Activated CD4-positive, alpha-beta T cell treated with anti-CD3 and anti-CD28 coated beads for 36 hours (primary cell): Measurements from ENCODE around the gene FAM81A. TPM values are rescaled to one million over a fixed set of nuclear protein-coding genes. Genes with fewer than 3 reads are reported as not detected.
"Not testable (repeated sequence)": the region's sequence is repeated elsewhere in the genome, so short reads cannot be mapped to it uniquely, and the experiment has no call there.

ENCODE experiments used
- ATAC-seq: fragments of 200-7000 bp; cut with Tn5 transposase; one replicate; pipeline ENCODE4 v1.10.0; 2021; ENCODE audit warnings: mild to moderate bottlenecking, moderate library complexity
- CTCF ChIA-PET: fragments of 350-600 bp; sonication (Branson Sonifier 250); formaldehyde crosslinking; loops from one replicate; lab custom pipeline; 2021; ENCODE audit warnings: antibody characterized with exemption; lab: Charles Lee
- POLR2A ChIA-PET: fragments of 350-600 bp; sonication (Branson Sonifier 250); formaldehyde crosslinking; loops from one replicate; lab custom pipeline; 2021; ENCODE audit warnings: antibody characterized with exemption, inconsistent platforms; lab: Charles Lee
- DNase-seq: peaks from one replicate; pipeline ENCODE4 v3.0.0-alpha.2; 2020
- H3K27ac Mint-ChIP-seq: one replicate; pipeline ENCODE4 v1.8.0; 2021; ENCODE audit warnings: mixed read lengths
- H3K27me3 Mint-ChIP-seq: one replicate; pipeline ENCODE4 v1.8.0; 2021; ENCODE audit warnings: mixed read lengths
- H3K36me3 Mint-ChIP-seq: one replicate; pipeline ENCODE4 v1.8.0; 2021; ENCODE audit warnings: low read depth, mixed read lengths
- H3K4me1 Mint-ChIP-seq: one replicate; pipeline ENCODE4 v1.8.0; 2021; ENCODE audit warnings: mixed read lengths
- H3K4me3 Mint-ChIP-seq: one replicate; pipeline ENCODE4 v1.8.0; 2021; ENCODE audit warnings: mild to moderate bottlenecking, moderate library complexity, mixed read lengths
- H3K9me3 Mint-ChIP-seq: one replicate; pipeline ENCODE4 v1.8.0; 2021; ENCODE audit warnings: low read depth, mixed read lengths
- intact Hi-C, 2 experiments: fragments of 100-400 bp; cut with DNase I in 1 of 2; cut with micrococcal nuclease in 1 of 2; formaldehyde crosslinking; loops; one replicate each; pipeline versions ENCODE4 v1.14.2 to v1.15.1; 2022 to 2024; cut with DNase I, micrococcal nuclease
- total RNA-seq, 2 experiments: library from RNA; stranded (reverse); gene quantifications; one replicate each; pipeline ENCODE4 v1.2.3, GENCODE V29; 2021

FAM81A gene
- total RNA-seq, 2 experiments from 2014 or later, result 0.26 to 0.57 TPM

GRCh38 chr15:59428898-59429297 is 9.1 kb upstream of the FAM81A start:
- H3K27ac Mint-ChIP-seq, H3K9me3 Mint-ChIP-seq, DNase-seq, ATAC-seq, H3K4me3 Mint-ChIP-seq, H3K4me1 Mint-ChIP-seq, POLR2A ChIA-PET, intact Hi-C loops, H3K36me3 Mint-ChIP-seq, CTCF ChIA-PET: not testable (repeated sequence)
- peaks cover 32% of the 10 kb centered on the region for H3K27me3 Mint-ChIP-seq

DNA sequence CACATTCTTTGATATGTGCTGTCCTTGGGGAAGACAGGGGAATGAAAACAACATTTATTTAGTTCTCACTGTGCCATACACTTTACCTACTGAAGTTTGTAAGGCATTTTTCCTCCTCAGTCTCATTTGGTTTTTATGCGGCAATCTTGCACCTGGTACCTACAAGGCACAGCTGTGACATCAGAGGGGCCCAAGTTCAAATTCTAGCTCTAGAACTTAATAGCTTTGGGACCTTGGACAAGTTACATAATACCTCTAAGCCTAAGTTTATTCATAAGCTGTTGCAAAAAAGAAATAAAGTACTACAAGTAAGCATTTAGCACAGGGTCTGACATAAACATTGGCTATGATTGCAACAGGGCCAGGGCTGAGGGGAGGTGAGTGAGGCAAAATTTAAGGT is 5.6 kb upstream of the FAM81A start:
- intact Hi-C loops, result no loop called here
- ATAC-seq (no peak), DNase-seq (no peak)
- POLR2A ChIA-PET, result no interaction called here
- H3K4me3 Mint-ChIP-seq, result no peak overlapping the region
- H3K9me3 Mint-ChIP-seq, result peaks cover 7% of the 10 kb centered on the region
- H3K4me1 Mint-ChIP-seq, result peaks cover 7% of the 10 kb centered on the region
- peaks cover 44% of the 10 kb centered on the region for H3K27me3 Mint-ChIP-seq
- H3K36me3 Mint-ChIP-seq, result no peaks in the 10 kb centered on the region
- CTCF ChIA-PET, result interaction anchor here (0.7 kb wide), 1 partner anchor 11 kb away, joined by 3 read pairs; no protein-coding TSS in a partner anchor
- H3K27ac Mint-ChIP-seq, result no peak overlapping the region

- POLR2A ChIA-PET, result no interaction called here
- ATAC-seq (no peak), DNase-seq (no peak)
- H3K4me3 Mint-ChIP-seq, result no peak overlapping the region
- no peaks in the 10 kb centered on the region for H3K36me3 Mint-ChIP-seq
- H3K27ac Mint-ChIP-seq, result no peak overlapping the region
- H3K9me3 Mint-ChIP-seq, result no peaks in the 10 kb centered on the region
- H3K27me3 Mint-ChIP-seq, result peaks cover 49% of the 10 kb centered on the region
- CTCF ChIA-PET, result interaction anchor here (1.1 kb wide), 1 partner anchor 14 kb away, joined by 3 read pairs; no protein-coding TSS in a partner anchor
- intact Hi-C loops, result no loop called here
- peaks cover 15% of the 10 kb centered on the region for H3K4me1 Mint-ChIP-seq
These were observed 3.5 kb upstream of the FAM81A start for GRCh38 chr15:59434481-59434880.

DNA sequence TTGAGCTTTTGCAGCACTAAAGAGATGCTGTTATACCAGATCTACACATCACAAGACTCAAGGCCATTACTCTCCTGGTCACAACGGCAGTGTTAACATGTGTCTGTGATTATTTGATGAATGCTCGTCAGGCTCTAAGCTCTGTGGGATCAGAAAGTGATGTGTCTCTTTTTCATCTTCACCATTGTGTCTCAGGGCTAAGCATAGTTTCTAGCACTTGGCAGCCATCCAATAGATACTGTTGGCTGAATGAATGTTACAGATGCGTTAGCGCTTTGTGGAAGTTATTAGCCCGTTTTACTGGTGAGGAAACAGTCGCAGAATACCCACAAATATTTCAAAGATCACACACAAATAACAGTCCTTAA is 1.2 kb upstream of the FAM81A start:
- no peak overlapping the region for H3K27ac Mint-ChIP-seq
- no peaks in the 10 kb centered on the region for H3K36me3 Mint-ChIP-seq
- no peak for DNase-seq
- H3K4me1 Mint-ChIP-seq, result peaks cover 15% of the 10 kb centered on the region
- ATAC-seq, result no peak
- ChIA-PET CTCF (interaction anchor here (1.4 kb wide), 1 partner anchor 18 kb away, joined by 3 read pairs; no protein-coding TSS in a partner anchor), POLR2A (no interaction called here)
- no peaks in the 10 kb centered on the region for H3K9me3 Mint-ChIP-seq
- intact Hi-C loops, result no loop called here
- peak overlapping the region; percentile 66 for H3K4me3 Mint-ChIP-seq
- peaks cover 53% of the 10 kb centered on the region for H3K27me3 Mint-ChIP-seq

GRCh38 chr15:59437142-59437816 is 707 bp upstream of the FAM81A start:
- POLR2A ChIA-PET, result no interaction called here
- H3K27me3 Mint-ChIP-seq, result peaks cover 52% of the 10 kb centered on the region
- CTCF ChIA-PET, result interaction anchor here (1.4 kb wide), 1 partner anchor 19 kb away, joined by 3 read pairs; no protein-coding TSS in a partner anchor
- ATAC-seq (no peak), DNase-seq (no peak)
- H3K4me1 Mint-ChIP-seq, result peaks cover 15% of the 10 kb centered on the region
- H3K27ac Mint-ChIP-seq, result peak overlapping the region; percentile 30
- intact Hi-C loops, result no loop called here
- peak overlapping the region; percentile 66 for H3K4me3 Mint-ChIP-seq
- no peaks in the 10 kb centered on the region for H3K36me3 Mint-ChIP-seq
- H3K9me3 Mint-ChIP-seq, result no peaks in the 10 kb centered on the region

DNA sequence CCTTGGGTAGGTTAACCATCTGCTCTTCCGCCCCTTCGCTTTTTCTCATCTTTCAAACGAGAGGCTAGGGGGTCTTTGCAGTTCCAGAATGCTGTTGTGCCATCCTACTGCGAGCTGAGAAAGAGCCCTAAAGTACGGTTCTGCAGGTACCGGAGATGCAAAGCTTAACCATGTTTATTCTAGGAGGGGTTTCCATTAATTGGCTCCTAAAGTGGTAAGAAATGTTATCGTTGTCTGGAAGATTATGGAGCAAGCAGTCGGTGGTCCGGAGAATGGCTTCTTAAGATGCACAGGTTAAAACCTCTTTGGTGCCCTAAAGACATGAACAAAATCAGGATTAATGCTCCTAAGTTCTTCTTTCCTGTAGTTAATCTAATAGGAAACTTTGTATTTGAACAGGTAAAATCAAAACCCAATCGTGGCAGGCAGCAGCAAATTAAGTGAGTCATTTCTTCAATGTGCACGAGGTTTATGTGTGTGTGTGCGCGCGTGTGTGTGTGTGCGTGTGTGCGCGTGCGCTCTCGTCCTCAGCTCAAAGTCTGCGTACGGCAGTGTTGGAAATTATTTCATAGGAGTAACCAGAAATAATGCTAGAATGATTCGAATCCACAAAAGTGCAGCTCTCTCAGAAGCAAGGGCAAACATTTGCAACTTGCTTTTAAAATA is 772 bp downstream of the FAM81A start:
- CTCF ChIA-PET, result interaction anchor here (0.9 to 1.4 kb wide), 2 partner anchors 9 to 452 kb away, joined by 3 to 4 read pairs; no protein-coding TSS in a partner anchor
- POLR2A ChIA-PET, result no interaction called here
- H3K36me3 Mint-ChIP-seq, result no peaks in the 10 kb centered on the region
- H3K27me3 Mint-ChIP-seq, result peaks cover 45% of the 10 kb centered on the region
- DNase-seq (peak; percentile 17), ATAC-seq (no peak)
- no peaks in the 10 kb centered on the region for H3K9me3 Mint-ChIP-seq
- no peak overlapping the region for H3K27ac Mint-ChIP-seq
- peak overlapping the region; percentile 58 for H3K4me3 Mint-ChIP-seq
- intact Hi-C loops, result no loop called here
- H3K4me1 Mint-ChIP-seq, result peaks cover 15% of the 10 kb centered on the region

GRCh38 chr15:59439576-59439975 is 1.6 kb downstream of the FAM81A start:
- Mint-ChIP-seq H3K36me3 (no peaks in the 10 kb centered on the region), H3K27ac (no peak overlapping the region), H3K4me3 (no peak overlapping the region), H3K27me3 (peaks cover 39% of the 10 kb centered on the region), H3K4me1 (peaks cover 15% of the 10 kb centered on the region), H3K9me3 (no peaks in the 10 kb centered on the region)
- DNase-seq (no peak), ATAC-seq (no peak)
- intact Hi-C loops, result no loop called here
- ChIA-PET POLR2A (no interaction called here), CTCF (interaction anchor here (1.4 kb wide), 1 partner anchor 10 kb away, joined by 4 read pairs; no protein-coding TSS in a partner anchor)

- H3K27me3 Mint-ChIP-seq, result peaks cover 13% of the 10 kb centered on the region
- no peak overlapping the region for H3K27ac Mint-ChIP-seq
- ATAC-seq (no peak), DNase-seq (no peak)
- H3K4me1 Mint-ChIP-seq, result peaks cover 2% of the 10 kb centered on the region
- intact Hi-C loops, result no loop called here
- H3K4me3 Mint-ChIP-seq, result no peak overlapping the region
- POLR2A ChIA-PET, result no interaction called here
- CTCF ChIA-PET, result interaction anchor here (0.6 kb wide), 1 partner anchor 112 kb away, joined by 3 read pairs; no protein-coding TSS in a partner anchor
- no peaks in the 10 kb centered on the region for H3K36me3 Mint-ChIP-seq
- no peaks in the 10 kb centered on the region for H3K9me3 Mint-ChIP-seq
These were observed 5.5 kb downstream of the FAM81A start for GRCh38 chr15:59443341-59444072.

- H3K9me3 Mint-ChIP-seq, result no peaks in the 10 kb centered on the region
- POLR2A ChIA-PET, result no interaction called here
- CTCF ChIA-PET, result interaction anchor here (0.6 kb wide), 1 partner anchor 113 kb away, joined by 3 read pairs; no protein-coding TSS in a partner anchor
These were observed 6.3 kb downstream of the FAM81A start for GRCh38 chr15:59444081-59444835.

DNA sequence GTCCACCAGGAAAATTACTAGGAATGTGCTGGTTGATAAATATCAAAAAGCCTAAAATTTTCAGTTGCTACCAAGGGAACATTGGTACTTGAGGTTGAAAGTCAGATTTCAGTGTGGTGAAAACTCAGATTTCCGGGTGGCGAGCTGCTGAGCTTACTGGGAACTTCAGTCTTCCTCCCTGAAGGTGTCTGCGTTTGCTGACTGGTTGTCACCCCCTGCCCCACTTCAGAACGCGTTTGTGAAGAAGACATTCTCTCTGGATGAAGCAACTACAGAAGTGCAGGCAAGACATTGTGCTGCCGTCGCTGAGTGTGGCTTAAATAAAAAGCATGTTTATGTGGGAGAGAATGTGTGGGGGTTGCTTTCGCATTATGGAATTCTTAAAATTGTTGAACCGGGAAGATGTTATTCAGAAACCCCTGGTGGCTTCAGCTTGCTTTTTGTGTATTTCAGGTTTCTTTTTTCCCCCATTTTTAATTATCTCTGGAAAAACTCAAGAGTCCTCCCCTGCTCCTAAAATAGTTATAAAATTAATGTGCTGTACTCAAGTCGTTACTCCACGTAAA is 7.1 kb downstream of the FAM81A start:
- Mint-ChIP-seq H3K27ac (no peak overlapping the region), H3K36me3 (no peaks in the 10 kb centered on the region), H3K9me3 (no peaks in the 10 kb centered on the region), H3K27me3 (peaks cover 4% of the 10 kb centered on the region), H3K4me3 (no peak overlapping the region), H3K4me1 (no peaks in the 10 kb centered on the region)
- CTCF ChIA-PET, result no interaction called here
- intact Hi-C loops, result no loop called here
- POLR2A ChIA-PET, result no interaction called here
- DNase-seq (no peak), ATAC-seq (no peak)

More at GRCh38 chr15:59444081-59444835, 6.3 kb downstream of the FAM81A start:
- H3K4me1 Mint-ChIP-seq, result no peaks in the 10 kb centered on the region
- peaks cover 8% of the 10 kb centered on the region for H3K27me3 Mint-ChIP-seq
- no peak for DNase-seq
- no peak overlapping the region for H3K4me3 Mint-ChIP-seq
- H3K27ac Mint-ChIP-seq, result no peak overlapping the region
- intact Hi-C loops, result no loop called here
- H3K36me3 Mint-ChIP-seq, result no peaks in the 10 kb centered on the region
- ATAC-seq, result no peak
